Endodermal cell (in vitro differentiated cells): Measurements from ENCODE around the gene ALX4. TPM values are rescaled to one million over a fixed set of nuclear protein-coding genes. Genes with fewer than 3 reads are reported as not detected.

Experiments used
- DNase-seq: peaks from one replicate; pipeline ENCODE4 v3.0.0-alpha.2; 2017
- H3K27ac ChIP-seq: 2 replicates; pipeline ENCODE4 v1.5.1; 2013; ENCODE audit warnings: mild to moderate bottlenecking, low read depth, low read length, moderate library complexity
- H3K27me3 ChIP-seq: 2 replicates; pipeline ENCODE4 v1.6.1; 2013; ENCODE audit warnings: mild to moderate bottlenecking, low read length, moderate library complexity; ENCODE audit not compliant: insufficient read depth, control insufficient read depth, poor library complexity, severe bottlenecking
- H3K36me3 ChIP-seq: 2 replicates; pipeline ENCODE4 v1.7.0; 2013; ENCODE audit warnings: mild to moderate bottlenecking, low read length, moderate library complexity; ENCODE audit not compliant: control insufficient read depth, insufficient read depth
- H3K4me1 ChIP-seq: one replicate; pipeline ENCODE4 v1.7.0; 2013; ENCODE audit warnings: low read length; ENCODE audit not compliant: control insufficient read depth, insufficient read depth
- H3K4me3 ChIP-seq: 2 replicates; pipeline ENCODE4 v1.5.1; 2013; ENCODE audit warnings: mild to moderate bottlenecking, low read length, moderate library complexity
- H3K9ac ChIP-seq: 2 replicates; pipeline ENCODE4 v1.6.1; 2013; ENCODE audit warnings: mild to moderate bottlenecking, low read length, moderate library complexity; ENCODE audit not compliant: poor library complexity, severe bottlenecking; ENCODE audit errors: extremely low read depth
- H3K9me3 ChIP-seq: 2 replicates; pipeline ENCODE4 v1.6.1; 2013; ENCODE audit warnings: mild to moderate bottlenecking, low read length, moderate library complexity; ENCODE audit not compliant: control insufficient read depth
- H3K27ac Mint-ChIP-seq: 2 replicates; pipeline ENCODE4 v1.8.0; 2020; ENCODE audit warnings: mixed read lengths
- H3K27me3 Mint-ChIP-seq: 2 replicates; pipeline ENCODE4 v1.8.0; 2021; ENCODE audit warnings: mild to moderate bottlenecking, mixed read lengths; ENCODE audit not compliant: insufficient read depth
- H3K36me3 Mint-ChIP-seq: 2 replicates; pipeline ENCODE4 v1.8.0; 2020; ENCODE audit warnings: low read depth, mixed read lengths
- H3K4me1 Mint-ChIP-seq: 2 replicates; pipeline ENCODE4 v1.8.0; 2020; ENCODE audit warnings: mixed read lengths
- H3K4me3 Mint-ChIP-seq: 2 replicates; pipeline ENCODE4 v1.8.0; 2020; ENCODE audit warnings: mild to moderate bottlenecking, moderate library complexity, mixed read lengths
- H3K9me3 Mint-ChIP-seq: 2 replicates; pipeline ENCODE4 v1.8.0; 2020; ENCODE audit warnings: mild to moderate bottlenecking, mixed read lengths
- WGBS, 2 experiments: methylation state at CpG; one replicate each; pipeline versions ENCODE4 v1.1.5 to v1.1.7; 2013; ENCODE audit warnings: missing lambda C conversion rate in 2 of 2, mixed read lengths in 1 of 2; ENCODE audit not compliant: insufficient coverage in 1 of 2, insufficient read length in 1 of 2; 5-methylcytosine and 5-hydroxymethylcytosine counted together
- total RNA-seq, 2 donors: library from RNA; stranded (reverse); fragmentation: NEBNext Ultra II Directional in 1 of 2; extraction: Animal tissue kit (Norgen Biotek cat#: 25700) in 1 of 2; gene quantifications; 2 replicates in 1 of 2; 3 replicates in 1 of 2; pipeline ENCODE4 v1.2.1, GENCODE V29; 2021
- TF ChIP-seq, protein P1 (sequence below): fragments of 200-600 bp; sonication (generic); conservative IDR thresholded peaks from 2 replicates; pipeline ENCODE4 v1.5.0; 2021; ENCODE audit warnings: antibody characterized with exemption, mild to moderate bottlenecking

Gene ALX4
- total RNA-seq, 2 donors from 2014 or later, result not detected

DNA sequence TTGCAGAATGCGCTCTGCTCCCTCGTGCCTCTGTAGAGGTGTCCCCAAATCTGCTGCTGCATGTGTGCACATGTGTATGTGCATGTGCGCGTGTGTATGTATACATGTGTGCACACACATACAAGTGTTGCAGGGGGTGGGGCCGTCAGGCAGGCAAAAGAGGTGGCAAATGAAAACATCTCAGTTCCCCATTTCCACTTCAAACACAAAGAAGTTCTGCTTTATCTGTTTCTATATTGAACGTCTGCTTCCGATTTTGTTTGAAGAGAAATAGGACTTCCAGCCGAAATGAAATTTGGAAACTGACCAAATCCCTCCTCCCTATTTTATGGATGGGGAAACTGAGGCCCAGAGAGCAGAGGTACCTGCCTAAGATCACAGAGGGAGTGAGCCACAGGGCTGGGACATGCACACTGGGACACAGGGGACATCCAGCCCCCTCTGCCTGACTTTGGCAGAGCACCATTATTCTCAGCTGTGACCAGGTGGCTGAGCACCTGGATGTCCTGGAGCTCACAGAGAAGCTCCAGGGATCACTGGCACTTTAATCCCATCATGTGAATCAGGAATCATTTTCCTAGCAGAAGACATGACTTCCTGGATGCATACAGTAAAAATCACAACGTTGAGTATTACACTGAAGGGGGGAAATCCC is 41.2 kb upstream of the ALX4 start:
- no peaks in the 10 kb centered on the region for H3K9me3 Mint-ChIP-seq
- H3K4me3 Mint-ChIP-seq, result no peak overlapping the region

DNA sequence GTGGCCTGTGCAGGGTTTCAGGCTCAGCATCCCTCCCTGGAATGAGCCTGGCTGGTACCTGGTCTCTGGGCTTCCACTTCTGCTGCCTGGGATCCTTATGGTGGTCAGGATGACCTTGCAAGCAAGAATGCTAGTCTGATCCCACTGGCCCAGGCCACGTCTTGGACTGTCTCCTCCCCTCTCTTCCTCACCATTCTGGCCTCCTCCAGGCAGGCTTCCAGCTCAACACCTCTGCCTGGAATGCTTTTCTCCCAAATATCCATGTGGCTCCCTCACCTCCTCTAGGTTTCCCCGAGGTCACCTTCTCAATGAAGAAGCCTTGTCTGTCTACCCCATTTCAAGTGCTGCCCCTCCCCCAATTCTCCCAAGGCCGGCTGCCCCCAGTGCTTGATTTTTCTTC is 39.4 kb upstream of the ALX4 start:
- Histone ChIP-seq H3K4me3 (no peak overlapping the region), H3K9me3 (no peaks in the 10 kb centered on the region), H3K9ac (no peak overlapping the region), H3K36me3 (no peaks in the 10 kb centered on the region), H3K4me1 (no peaks in the 10 kb centered on the region), H3K27ac (no peak overlapping the region), H3K27me3 (peaks cover 4% of the 10 kb centered on the region)
- H3K4me3 Mint-ChIP-seq, result no peak overlapping the region
- no peaks in the 10 kb centered on the region for H3K9me3 Mint-ChIP-seq
- TF ChIP-seq, protein P1, sequence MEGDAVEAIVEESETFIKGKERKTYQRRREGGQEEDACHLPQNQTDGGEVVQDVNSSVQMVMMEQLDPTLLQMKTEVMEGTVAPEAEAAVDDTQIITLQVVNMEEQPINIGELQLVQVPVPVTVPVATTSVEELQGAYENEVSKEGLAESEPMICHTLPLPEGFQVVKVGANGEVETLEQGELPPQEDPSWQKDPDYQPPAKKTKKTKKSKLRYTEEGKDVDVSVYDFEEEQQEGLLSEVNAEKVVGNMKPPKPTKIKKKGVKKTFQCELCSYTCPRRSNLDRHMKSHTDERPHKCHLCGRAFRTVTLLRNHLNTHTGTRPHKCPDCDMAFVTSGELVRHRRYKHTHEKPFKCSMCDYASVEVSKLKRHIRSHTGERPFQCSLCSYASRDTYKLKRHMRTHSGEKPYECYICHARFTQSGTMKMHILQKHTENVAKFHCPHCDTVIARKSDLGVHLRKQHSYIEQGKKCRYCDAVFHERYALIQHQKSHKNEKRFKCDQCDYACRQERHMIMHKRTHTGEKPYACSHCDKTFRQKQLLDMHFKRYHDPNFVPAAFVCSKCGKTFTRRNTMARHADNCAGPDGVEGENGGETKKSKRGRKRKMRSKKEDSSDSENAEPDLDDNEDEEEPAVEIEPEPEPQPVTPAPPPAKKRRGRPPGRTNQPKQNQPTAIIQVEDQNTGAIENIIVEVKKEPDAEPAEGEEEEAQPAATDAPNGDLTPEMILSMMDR, result no peak
- DNase-seq, result no peak
- H3K4me1 Mint-ChIP-seq, result no peaks in the 10 kb centered on the region
- no peaks in the 10 kb centered on the region for H3K36me3 Mint-ChIP-seq
- 75 to 76% methylated on average over 2 to 3 of the region's 3 CpGs for WGBS, 2 experiments
- H3K27ac Mint-ChIP-seq, result no peak overlapping the region
- peaks cover 9% of the 10 kb centered on the region for H3K27me3 Mint-ChIP-seq

More for the DNA sequence above, 41.2 kb upstream of the ALX4 start:
- WGBS, 2 experiments, result 92 to 100% methylated on average over 4 to 9 of the region's 9 CpGs
- H3K27me3 ChIP-seq, result no peaks in the 10 kb centered on the region
- no peak overlapping the region for H3K4me3 ChIP-seq
- no peaks in the 10 kb centered on the region for H3K36me3 ChIP-seq
- Mint-ChIP-seq H3K36me3 (no peaks in the 10 kb centered on the region), H3K4me1 (no peaks in the 10 kb centered on the region), H3K27me3 (peaks cover 7% of the 10 kb centered on the region), H3K27ac (no peak overlapping the region)
- no peak for DNase-seq
- no peak overlapping the region for H3K27ac ChIP-seq
- no peak overlapping the region for H3K9ac ChIP-seq
- TF ChIP-seq, protein P1, result no peak
- no peaks in the 10 kb centered on the region for H3K9me3 ChIP-seq
- no peaks in the 10 kb centered on the region for H3K4me1 ChIP-seq

DNA sequence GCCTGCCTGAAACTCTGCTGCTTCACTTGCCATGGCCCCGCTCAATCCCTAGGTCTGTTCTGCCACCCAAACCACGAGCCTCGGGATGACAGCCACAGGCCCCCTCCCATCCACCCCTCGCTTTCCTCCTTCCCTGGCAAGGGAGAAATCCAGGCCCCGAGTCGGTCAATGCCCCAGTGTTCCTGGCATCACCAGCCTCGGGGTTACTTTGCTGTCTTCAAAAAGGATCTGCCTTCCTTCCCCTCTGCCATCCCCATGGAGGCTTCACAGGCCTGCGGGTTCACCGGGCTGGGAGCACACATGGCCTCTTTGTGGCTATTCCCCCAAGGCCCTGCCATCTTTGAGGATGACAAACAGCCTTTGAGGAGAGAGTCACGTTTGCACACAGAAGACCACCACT is 38.8 kb upstream of the ALX4 start:
- Histone ChIP-seq H3K27me3 (peaks cover 10% of the 10 kb centered on the region), H3K4me1 (no peaks in the 10 kb centered on the region), H3K9ac (no peak overlapping the region), H3K36me3 (no peaks in the 10 kb centered on the region), H3K27ac (no peak overlapping the region), H3K4me3 (no peak overlapping the region), H3K9me3 (no peaks in the 10 kb centered on the region)
- no peaks in the 10 kb centered on the region for H3K4me1 Mint-ChIP-seq
- no peak overlapping the region for H3K4me3 Mint-ChIP-seq
- H3K36me3 Mint-ChIP-seq, result no peaks in the 10 kb centered on the region
- DNase-seq, result no peak
- H3K27me3 Mint-ChIP-seq, result peaks cover 9% of the 10 kb centered on the region
- no peak overlapping the region for H3K27ac Mint-ChIP-seq
- TF ChIP-seq, protein P1, result no peak
- no peaks in the 10 kb centered on the region for H3K9me3 Mint-ChIP-seq
- WGBS, 2 experiments, result 84 to 93% methylated on average over 8 to 10 of the region's 10 CpGs
